ENCODE measurements around the gene CD300C. TPM values are rescaled to one million over a fixed set of nuclear protein-coding genes. Genes with fewer than 3 reads are reported as not detected.

Gene CD300C
- total RNA-seq, 1 experiment from 2014 or later, result not detected

- no peak overlapping the region for H3K27ac ChIP-seq (ENCODE audit: low read length)
- ChIA-PET POLR2A (no interaction called here), CTCF (interaction anchor here (0.6 kb wide), 1 partner anchor 10 kb away, joined by 4 read pairs; no protein-coding TSS in a partner anchor)
- H3K27me3 ChIP-seq (ENCODE audit: control insufficient read depth, insufficient read depth, low read length), result 0 out of 2 replicates have a peak, but pooled peaks cover 2% of the 10 kb centered on the region
- H3K36me3 ChIP-seq (ENCODE audit: control insufficient read depth, insufficient read depth, low read length), result no peaks in the 10 kb centered on the region
- H3K9me3 ChIP-seq (ENCODE audit: control insufficient read depth, insufficient read depth, low read depth, low read length), result no peaks in the 10 kb centered on the region
- in situ Hi-C loops (cut with HindIII; ENCODE audit: low pct_unique_long_range_greater_than_20kb, low sequenced_read_pairs) (no loop called here), intact Hi-C loops (cut with micrococcal nuclease; ENCODE audit: unreplicated experiment) (loop anchor here (5.0 kb wide), 1 partner anchor 87 kb away; no protein-coding TSS in a partner anchor)
- H3K4me3 ChIP-seq (ENCODE audit: low read depth in 2 of 2, low read length in 2 of 2), result no peak overlapping the region
- TF ChIP-seq, protein P1, sequence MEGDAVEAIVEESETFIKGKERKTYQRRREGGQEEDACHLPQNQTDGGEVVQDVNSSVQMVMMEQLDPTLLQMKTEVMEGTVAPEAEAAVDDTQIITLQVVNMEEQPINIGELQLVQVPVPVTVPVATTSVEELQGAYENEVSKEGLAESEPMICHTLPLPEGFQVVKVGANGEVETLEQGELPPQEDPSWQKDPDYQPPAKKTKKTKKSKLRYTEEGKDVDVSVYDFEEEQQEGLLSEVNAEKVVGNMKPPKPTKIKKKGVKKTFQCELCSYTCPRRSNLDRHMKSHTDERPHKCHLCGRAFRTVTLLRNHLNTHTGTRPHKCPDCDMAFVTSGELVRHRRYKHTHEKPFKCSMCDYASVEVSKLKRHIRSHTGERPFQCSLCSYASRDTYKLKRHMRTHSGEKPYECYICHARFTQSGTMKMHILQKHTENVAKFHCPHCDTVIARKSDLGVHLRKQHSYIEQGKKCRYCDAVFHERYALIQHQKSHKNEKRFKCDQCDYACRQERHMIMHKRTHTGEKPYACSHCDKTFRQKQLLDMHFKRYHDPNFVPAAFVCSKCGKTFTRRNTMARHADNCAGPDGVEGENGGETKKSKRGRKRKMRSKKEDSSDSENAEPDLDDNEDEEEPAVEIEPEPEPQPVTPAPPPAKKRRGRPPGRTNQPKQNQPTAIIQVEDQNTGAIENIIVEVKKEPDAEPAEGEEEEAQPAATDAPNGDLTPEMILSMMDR (IDR thresholded peaks at IDR 0.05), result no peak
- TF ChIP-seq TCF7L2 (IDR thresholded peaks at IDR 0.05; ENCODE audit: low read depth, low read length) (no peak), POLR2AphosphoS5 (IDR thresholded peaks at IDR 0.05; ENCODE audit: low read depth, low read length) (no peak), SIN3A (IDR thresholded peaks at IDR 0.05; ENCODE audit: borderline replicate concordance, insufficient read depth, low read depth, low read length) (no peak)
- TF ChIP-seq, protein P2, sequence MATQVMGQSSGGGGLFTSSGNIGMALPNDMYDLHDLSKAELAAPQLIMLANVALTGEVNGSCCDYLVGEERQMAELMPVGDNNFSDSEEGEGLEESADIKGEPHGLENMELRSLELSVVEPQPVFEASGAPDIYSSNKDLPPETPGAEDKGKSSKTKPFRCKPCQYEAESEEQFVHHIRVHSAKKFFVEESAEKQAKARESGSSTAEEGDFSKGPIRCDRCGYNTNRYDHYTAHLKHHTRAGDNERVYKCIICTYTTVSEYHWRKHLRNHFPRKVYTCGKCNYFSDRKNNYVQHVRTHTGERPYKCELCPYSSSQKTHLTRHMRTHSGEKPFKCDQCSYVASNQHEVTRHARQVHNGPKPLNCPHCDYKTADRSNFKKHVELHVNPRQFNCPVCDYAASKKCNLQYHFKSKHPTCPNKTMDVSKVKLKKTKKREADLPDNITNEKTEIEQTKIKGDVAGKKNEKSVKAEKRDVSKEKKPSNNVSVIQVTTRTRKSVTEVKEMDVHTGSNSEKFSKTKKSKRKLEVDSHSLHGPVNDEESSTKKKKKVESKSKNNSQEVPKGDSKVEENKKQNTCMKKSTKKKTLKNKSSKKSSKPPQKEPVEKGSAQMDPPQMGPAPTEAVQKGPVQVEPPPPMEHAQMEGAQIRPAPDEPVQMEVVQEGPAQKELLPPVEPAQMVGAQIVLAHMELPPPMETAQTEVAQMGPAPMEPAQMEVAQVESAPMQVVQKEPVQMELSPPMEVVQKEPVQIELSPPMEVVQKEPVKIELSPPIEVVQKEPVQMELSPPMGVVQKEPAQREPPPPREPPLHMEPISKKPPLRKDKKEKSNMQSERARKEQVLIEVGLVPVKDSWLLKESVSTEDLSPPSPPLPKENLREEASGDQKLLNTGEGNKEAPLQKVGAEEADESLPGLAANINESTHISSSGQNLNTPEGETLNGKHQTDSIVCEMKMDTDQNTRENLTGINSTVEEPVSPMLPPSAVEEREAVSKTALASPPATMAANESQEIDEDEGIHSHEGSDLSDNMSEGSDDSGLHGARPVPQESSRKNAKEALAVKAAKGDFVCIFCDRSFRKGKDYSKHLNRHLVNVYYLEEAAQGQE (IDR thresholded peaks at IDR 0.05; ENCODE audit: insufficient read depth in 1 of 2, low read depth in 2 of 2, low read length in 1 of 2), result no peak
- DNase-seq (ENCODE audit: low read depth, low spot score), result no peak
- no peaks in the 10 kb centered on the region for H3K4me1 ChIP-seq (ENCODE audit: control insufficient read depth, insufficient read depth, low read length)
- no peak for ATAC-seq
- no TSS peak for BruUV-seq (replicated peaks)
Observed at GRCh38 chr17:74554909-74555308, 9.0 kb upstream of the CD300C start.

DNA sequence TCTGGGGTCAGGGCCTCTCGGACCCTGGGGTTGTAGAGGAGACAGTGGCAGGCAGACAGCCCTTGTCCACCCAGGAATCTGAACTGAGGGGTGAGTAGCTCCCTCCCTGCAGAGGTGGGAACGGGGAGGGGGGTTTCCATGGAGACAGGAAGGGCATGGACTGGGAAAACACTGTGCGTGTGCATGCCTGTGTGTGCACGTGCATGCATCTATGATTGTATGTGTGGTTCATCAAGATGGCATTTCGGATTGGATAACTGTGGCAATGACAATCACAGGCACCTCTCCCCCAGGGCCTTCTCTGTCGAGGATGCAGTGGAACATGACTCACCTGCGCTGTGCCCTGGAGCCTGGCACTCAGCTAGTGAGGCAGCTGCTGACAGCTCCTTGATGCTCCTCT lies 6.1 kb upstream of the CD300C start:
- Histone ChIP-seq H3K4me3 (ENCODE audit: low read depth in 2 of 2, low read length in 2 of 2) (no peak overlapping the region), H3K4me1 (ENCODE audit: control insufficient read depth, insufficient read depth, low read length) (no peaks in the 10 kb centered on the region), H3K27ac (ENCODE audit: low read length) (no peak overlapping the region), H3K9me3 (ENCODE audit: control insufficient read depth, insufficient read depth, low read depth, low read length) (no peaks in the 10 kb centered on the region), H3K36me3 (ENCODE audit: control insufficient read depth, insufficient read depth, low read length) (no peaks in the 10 kb centered on the region), H3K27me3 (ENCODE audit: control insufficient read depth, insufficient read depth, low read length) (no peaks in the 10 kb centered on the region)
- DNase-seq (ENCODE audit: low read depth, low spot score), result no peak
- BruUV-seq (replicated peaks), result no TSS peak
- TF ChIP-seq POLR2AphosphoS5 (IDR thresholded peaks at IDR 0.05; ENCODE audit: low read depth, low read length), result no peak
- TF ChIP-seq, protein P2 (IDR thresholded peaks at IDR 0.05; ENCODE audit: insufficient read depth in 1 of 2, low read depth in 2 of 2, low read length in 1 of 2), result no peak
- no peak for TF ChIP-seq TCF7L2 (IDR thresholded peaks at IDR 0.05; ENCODE audit: low read depth, low read length)
- TF ChIP-seq SIN3A (IDR thresholded peaks at IDR 0.05; ENCODE audit: borderline replicate concordance, insufficient read depth, low read depth, low read length), result no peak
- TF ChIP-seq, protein P1 (IDR thresholded peaks at IDR 0.05), result no peak
- ChIA-PET CTCF (no interaction called here), POLR2A (no interaction called here)
- in situ Hi-C loops (cut with HindIII; ENCODE audit: low pct_unique_long_range_greater_than_20kb, low sequenced_read_pairs), result no loop called here
- intact Hi-C loops (cut with micrococcal nuclease; ENCODE audit: unreplicated experiment), result loop anchor here (5.0 kb wide), 1 partner anchor 90 kb away; no protein-coding TSS in a partner anchor
- ATAC-seq, result no peak
